HCEC 1CT (cell line): Measurements from ENCODE around the gene PPT1.

ENCODE experiments used
- DNase-seq: peaks from one replicate; pipeline ENCODE4 v3.0.0-alpha.2; 2017

The PPT1 gene

GRCh38 chr1:40096977-40097782 lies at the start of gene PPT1:
Gene PPT1, minus strand, starts transcription at chr1:40097252. Its CDS starts 14 bp downstream, at chr1:40097238.
- DNase-seq, result peak; percentile 64

GRCh38 chr1:40143891-40144575 lies 47.0 kb upstream of the PPT1 start:
- peak; percentile 68 for DNase-seq

GRCh38 chr1:40141878-40142535 lies 45.0 kb upstream of the PPT1 start:
- no peak for DNase-seq

- DNase-seq, result peak; percentile 34
Observed at GRCh38 chr1:40140211-40140973, 43.3 kb upstream of the PPT1 start.

GRCh38 chr1:40133839-40134238 lies 36.8 kb upstream of the PPT1 start:
- DNase-seq, result no peak

- DNase-seq, result no peak
Observed at GRCh38 chr1:40133312-40133665, 36.2 kb upstream of the PPT1 start.

- DNase-seq, result no peak
Observed at GRCh38 chr1:40132383-40133311, 35.6 kb upstream of the PPT1 start.

- no peak for DNase-seq
Observed at GRCh38 chr1:40130892-40131291, 33.8 kb upstream of the PPT1 start.

- no peak for DNase-seq
Observed at GRCh38 chr1:40122855-40123254, 25.8 kb upstream of the PPT1 start.

GRCh38 chr1:40120128-40120527 lies 23.1 kb upstream of the PPT1 start:
- DNase-seq, result no peak

- DNase-seq, result no peak
Observed at GRCh38 chr1:40114400-40114799, 17.3 kb upstream of the PPT1 start.

- no peak for DNase-seq
Observed at GRCh38 chr1:40110389-40110788, 13.3 kb upstream of the PPT1 start.

GRCh38 chr1:40107290-40107959 lies 10.4 kb upstream of the PPT1 start:
- no peak for DNase-seq

GRCh38 chr1:40105028-40105427 lies 8.0 kb upstream of the PPT1 start:
- DNase-seq, result no peak

GRCh38 chr1:40102896-40103295 lies 5.8 kb upstream of the PPT1 start:
- DNase-seq, result no peak

GRCh38 chr1:40102038-40102437 lies 5.0 kb upstream of the PPT1 start:
- DNase-seq, result no peak

- no peak for DNase-seq
Observed at GRCh38 chr1:40096646-40096976, 441 bp downstream of the PPT1 start.

- no peak for DNase-seq
Observed at GRCh38 chr1:40095806-40096205, 1.2 kb downstream of the PPT1 start.

- DNase-seq, result no peak
Observed at GRCh38 chr1:40094466-40095110, 2.5 kb downstream of the PPT1 start.

- DNase-seq, result no peak
Observed at GRCh38 chr1:40092706-40093639, 4.1 kb downstream of the PPT1 start.
